Mesodermal cell (in vitro differentiated cells): ENCODE measurements around the gene ABCA12.

ENCODE experiments used
- H3K27ac ChIP-seq: 2 replicates; pipeline ENCODE4 v1.7.0; 2013; ENCODE audit warnings: mild to moderate bottlenecking, low read depth, low read length, moderate library complexity; ENCODE audit not compliant: severe bottlenecking
- H3K36me3 ChIP-seq: 2 replicates; pipeline ENCODE4 v1.7.1; 2013; ENCODE audit warnings: mild to moderate bottlenecking, low read length, moderate library complexity; ENCODE audit not compliant: control insufficient read depth, insufficient read depth
- H3K4me1 ChIP-seq: one replicate; pipeline ENCODE4 v1.7.1; 2013; ENCODE audit warnings: mild to moderate bottlenecking, low read length; ENCODE audit not compliant: insufficient read depth, control insufficient read depth, poor library complexity, severe bottlenecking
- H3K4me3 ChIP-seq: 2 replicates; pipeline ENCODE4 v1.7.0; 2013; ENCODE audit warnings: low read length, control low read depth, mild to moderate bottlenecking; ENCODE audit not compliant: insufficient read depth, poor library complexity, severe bottlenecking; ENCODE audit errors: extremely low read depth
- H3K9me3 ChIP-seq: 2 replicates; pipeline ENCODE4 v1.7.1; 2013; ENCODE audit warnings: mild to moderate bottlenecking, low read length, moderate library complexity; ENCODE audit not compliant: control insufficient read depth
- WGBS, 2 experiments: methylation state at CpG; one replicate each; pipeline ENCODE4 v1.1.5; 2013; ENCODE audit warnings: missing lambda C conversion rate in 2 of 2; ENCODE audit not compliant: insufficient coverage in 2 of 2; 5-methylcytosine and 5-hydroxymethylcytosine counted together

ABCA12 gene

DNA sequence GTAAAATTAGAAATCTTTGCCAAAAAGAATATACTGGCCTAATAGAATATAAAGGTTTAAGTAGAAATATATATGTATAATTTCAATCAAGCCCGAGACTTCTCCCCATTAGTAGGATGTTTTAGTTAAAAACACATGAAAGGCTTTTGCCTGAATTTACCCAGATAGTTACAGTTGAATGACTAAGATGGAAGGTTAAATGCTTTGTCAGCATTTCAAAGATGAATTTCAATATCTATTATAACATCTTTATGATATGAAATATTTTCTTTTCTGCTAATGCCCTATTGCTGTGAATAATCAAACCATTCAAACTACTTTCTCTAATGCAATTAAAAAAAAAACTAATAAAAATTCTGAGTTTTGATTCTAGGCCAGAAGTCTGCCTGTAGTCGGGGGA lies 18.0 kb upstream of the ABCA12 start:
- no CpG with 5 or more reads among the region's 2 CpGs for WGBS, 2 experiments
- no peaks in the 10 kb centered on the region for H3K4me1 ChIP-seq
- no peak overlapping the region for H3K4me3 ChIP-seq
- H3K36me3 ChIP-seq = no peaks in the 10 kb centered on the region
- H3K9me3 ChIP-seq = no peaks in the 10 kb centered on the region
- H3K27ac ChIP-seq = no peak overlapping the region

- Histone ChIP-seq H3K4me1 (no peaks in the 10 kb centered on the region), H3K9me3 (no peaks in the 10 kb centered on the region), H3K4me3 (no peak overlapping the region), H3K27ac (no peak overlapping the region), H3K36me3 (no peaks in the 10 kb centered on the region)
- WGBS, 2 experiments = 100% methylated on average over 1 of the region's 1 CpG; no CpG with 5 or more reads in 1 of the 2 experiments
Observed at GRCh38 chr2:215149894-215150293, 11.5 kb upstream of the ABCA12 start.

DNA sequence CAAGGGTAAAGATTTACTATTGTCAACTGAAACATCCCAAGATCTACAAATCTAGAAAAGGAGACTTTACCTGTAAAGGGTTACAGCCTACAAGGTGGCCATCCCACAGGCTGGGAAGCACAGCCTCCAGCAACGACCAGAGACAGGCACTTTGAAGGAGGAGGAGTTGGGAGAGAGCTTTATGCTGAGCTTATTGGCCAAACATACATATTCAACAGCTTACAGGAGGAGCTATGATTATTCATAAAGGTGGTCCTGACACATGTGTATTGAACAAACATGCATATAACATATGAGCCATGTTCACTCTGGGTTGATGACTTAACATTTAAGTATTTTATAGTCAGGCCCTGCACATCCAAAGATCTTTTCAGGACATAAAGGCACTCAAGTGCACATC lies 11.1 kb upstream of the ABCA12 start:
- 50% methylated on average over 1 of the region's 1 CpG; no CpG with 5 or more reads in 1 of the 2 experiments for WGBS, 2 experiments
- Histone ChIP-seq H3K27ac (no peak overlapping the region), H3K36me3 (no peaks in the 10 kb centered on the region), H3K4me3 (no peak overlapping the region), H3K4me1 (no peaks in the 10 kb centered on the region), H3K9me3 (no peaks in the 10 kb centered on the region)

GRCh38 chr2:215149060-215149459 lies 10.6 kb upstream of the ABCA12 start:
- H3K4me1 ChIP-seq = no peaks in the 10 kb centered on the region
- H3K27ac ChIP-seq = no peak overlapping the region
- H3K4me3 ChIP-seq = no peak overlapping the region
- WGBS, 2 experiments = no CpG with 5 or more reads among the region's 2 CpGs
- no peaks in the 10 kb centered on the region for H3K36me3 ChIP-seq
- H3K9me3 ChIP-seq = no peaks in the 10 kb centered on the region

DNA sequence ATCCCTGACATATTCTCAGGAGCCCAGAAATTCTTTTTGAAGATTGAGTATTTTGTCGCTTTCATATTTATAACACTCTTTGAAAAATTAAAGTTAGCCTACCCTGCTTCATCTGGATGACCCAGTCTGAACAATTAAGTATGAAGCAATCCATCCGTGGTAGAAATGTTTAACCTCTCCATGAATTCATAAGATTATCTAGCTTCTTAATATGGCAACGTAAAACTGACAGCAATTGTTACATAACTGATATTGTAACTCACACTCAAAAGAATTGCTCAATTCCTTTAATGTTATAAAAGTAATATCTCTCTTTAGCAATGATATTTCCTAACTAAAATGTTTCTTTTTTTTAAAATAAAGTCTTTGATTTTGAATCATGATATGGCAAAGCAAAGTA lies 7.2 kb upstream of the ABCA12 start:
- 86 to 100% methylated on average over 1 of the region's 3 CpGs for WGBS, 2 experiments
- H3K4me3 ChIP-seq = no peak overlapping the region
- H3K9me3 ChIP-seq = no peaks in the 10 kb centered on the region
- H3K36me3 ChIP-seq = no peaks in the 10 kb centered on the region
- no peak overlapping the region for H3K27ac ChIP-seq
- H3K4me1 ChIP-seq = no peaks in the 10 kb centered on the region

DNA sequence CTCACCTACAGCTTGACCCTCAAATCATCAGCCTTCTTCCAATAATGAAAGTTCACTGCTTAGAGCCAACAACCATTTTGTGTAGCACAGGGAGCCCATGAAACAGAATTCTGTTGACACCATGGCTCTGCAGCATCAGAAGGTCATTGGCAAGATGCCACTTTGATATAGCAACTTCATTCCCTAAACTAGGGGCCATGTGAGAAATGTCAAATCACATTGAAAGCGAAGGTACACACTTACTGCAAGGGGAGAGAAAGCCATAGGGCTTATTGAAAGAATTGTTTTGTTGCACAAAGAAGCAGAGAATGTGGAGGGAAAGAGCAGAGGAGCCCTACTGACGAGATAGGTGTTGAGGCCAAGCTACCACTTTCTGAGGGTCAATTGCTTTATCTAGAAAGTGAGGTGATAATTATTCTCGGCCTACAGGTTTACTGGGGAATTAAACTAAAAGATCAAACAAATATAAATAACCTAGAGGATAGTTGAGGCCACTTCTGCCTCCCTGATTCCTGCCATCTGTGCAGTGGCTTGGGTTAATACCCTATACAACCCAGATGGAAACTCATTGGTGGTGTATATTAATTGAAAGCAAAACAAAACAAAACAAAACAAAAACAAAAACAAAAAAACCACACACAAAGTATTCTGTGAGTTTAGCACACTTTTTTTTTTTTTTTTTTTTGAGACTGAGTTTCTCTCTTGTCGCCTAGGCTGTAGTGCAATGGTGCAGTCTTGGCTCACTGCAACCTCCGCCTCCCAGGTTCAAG lies 5.9 kb upstream of the ABCA12 start:
- no peak overlapping the region for H3K4me3 ChIP-seq
- H3K27ac ChIP-seq = no peak overlapping the region
- no peaks in the 10 kb centered on the region for H3K36me3 ChIP-seq
- H3K9me3 ChIP-seq = no peaks in the 10 kb centered on the region
- WGBS, 2 experiments = 90 to 95% methylated on average over 2 to 3 of the region's 5 CpGs
- no peaks in the 10 kb centered on the region for H3K4me1 ChIP-seq

DNA sequence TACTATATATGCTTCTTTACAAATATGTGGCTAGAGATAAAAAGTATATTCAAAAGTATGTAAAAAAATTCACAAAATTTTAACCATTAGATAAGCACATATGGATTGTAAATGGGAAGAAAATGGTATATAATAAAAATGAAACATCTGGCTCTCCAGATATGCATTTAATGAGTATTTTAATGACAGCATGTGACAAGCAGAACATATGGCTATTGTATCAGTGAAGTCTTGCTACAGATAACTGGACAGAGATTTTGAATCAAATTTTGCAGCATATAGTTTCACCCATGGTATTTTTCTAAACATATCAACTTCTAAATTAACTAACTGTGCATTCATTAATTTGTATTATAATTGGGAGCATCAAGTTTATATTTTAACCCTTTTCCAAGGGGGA lies 5.0 kb upstream of the ABCA12 start:
- Histone ChIP-seq H3K4me3 (no peak overlapping the region), H3K4me1 (no peaks in the 10 kb centered on the region), H3K27ac (no peak overlapping the region), H3K36me3 (no peaks in the 10 kb centered on the region), H3K9me3 (no peaks in the 10 kb centered on the region)

DNA sequence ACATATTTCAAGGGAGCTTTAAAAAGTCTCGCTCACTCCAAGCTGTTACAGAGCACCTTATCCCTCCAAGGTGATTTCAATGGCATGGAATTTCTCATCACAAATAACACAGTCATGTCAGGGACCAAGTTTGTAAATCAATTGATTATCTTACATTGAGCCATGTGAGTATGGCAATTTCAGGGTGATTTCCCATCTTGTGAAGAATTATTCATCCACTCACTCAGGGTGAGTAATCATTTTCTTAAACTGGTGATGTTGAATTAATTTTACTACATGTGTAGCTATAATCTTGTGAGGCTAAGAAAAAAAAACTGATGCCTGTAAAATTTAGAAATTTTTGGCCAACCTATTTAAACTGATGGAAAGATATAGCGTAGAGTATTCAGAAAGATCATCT lies 3.3 kb upstream of the ABCA12 start:
- no peak overlapping the region for H3K4me3 ChIP-seq
- no peaks in the 10 kb centered on the region for H3K36me3 ChIP-seq
- H3K4me1 ChIP-seq = peaks cover 6% of the 10 kb centered on the region
- H3K9me3 ChIP-seq = no peaks in the 10 kb centered on the region
- no peak overlapping the region for H3K27ac ChIP-seq
- 100% methylated on average over 1 of the region's 2 CpGs; no CpG with 5 or more reads in 1 of the 2 experiments for WGBS, 2 experiments

- no peaks in the 10 kb centered on the region for H3K9me3 ChIP-seq
- peaks cover 6% of the 10 kb centered on the region for H3K4me1 ChIP-seq
- no peaks in the 10 kb centered on the region for H3K36me3 ChIP-seq
- H3K4me3 ChIP-seq = no peak overlapping the region
- H3K27ac ChIP-seq = no peak overlapping the region
- WGBS, 2 experiments = 89 to 96% methylated on average over 3 of the region's 4 CpGs
Observed at GRCh38 chr2:215140166-215140707, 1.8 kb upstream of the ABCA12 start.

DNA sequence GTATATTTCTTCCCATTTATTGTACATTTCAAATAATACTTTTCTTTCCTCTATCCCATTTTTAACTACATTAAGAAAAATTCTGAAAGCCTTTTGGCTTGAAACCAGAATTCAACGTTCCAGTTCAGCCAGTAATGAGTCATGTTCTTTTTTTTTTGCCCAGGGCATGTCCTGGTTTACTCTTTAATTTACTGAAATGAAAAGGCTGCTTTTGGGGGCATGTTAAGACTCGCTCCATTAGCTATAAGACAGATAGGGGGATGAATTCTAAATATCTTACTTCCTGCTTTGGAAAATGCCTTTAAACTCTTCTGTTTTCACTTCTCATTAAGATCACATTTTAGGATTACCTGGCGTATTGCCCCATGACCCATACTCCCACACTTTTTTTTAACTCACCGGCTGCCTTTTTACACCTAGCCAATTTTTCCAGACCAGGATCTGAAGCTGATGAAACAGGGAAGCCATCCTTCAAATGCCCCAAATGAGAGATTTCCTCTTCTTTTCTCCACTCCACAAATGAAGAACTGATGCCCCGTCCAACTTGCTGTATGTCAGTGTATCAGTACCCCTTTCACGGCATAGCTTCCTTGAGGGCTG lies 585 bp downstream of the ABCA12 start:
- Histone ChIP-seq H3K27ac (no peak overlapping the region), H3K4me3 (no peak overlapping the region), H3K9me3 (no peaks in the 10 kb centered on the region), H3K4me1 (peaks cover 6% of the 10 kb centered on the region), H3K36me3 (no peaks in the 10 kb centered on the region)
- 73 to 95% methylated on average over 3 of the region's 6 CpGs for WGBS, 2 experiments

GRCh38 chr2:215137329-215137686 lies 1.1 kb downstream of the ABCA12 start:
- H3K9me3 ChIP-seq = no peaks in the 10 kb centered on the region
- WGBS, 2 experiments = no CpG with 5 or more reads among the region's 3 CpGs
- H3K4me3 ChIP-seq = no peak overlapping the region
- H3K27ac ChIP-seq = no peak overlapping the region
- no peaks in the 10 kb centered on the region for H3K36me3 ChIP-seq
- H3K4me1 ChIP-seq = peaks cover 6% of the 10 kb centered on the region
